RWPE1 (cell line): ENCODE results near the gene CLSTN2.

ENCODE experiments used
- CTCF ChIA-PET: fragments of 350-600 bp; sonication (Branson Sonifier 250); formaldehyde crosslinking; extraction: SDS; loops from one replicate; lab custom pipeline; 2021; lab: Yijun Ruan, JAX
- POLR2A ChIA-PET: fragments of 400-600 bp; formaldehyde crosslinking; extraction: SDS; loops from one replicate; lab custom pipeline; 2020; ENCODE audit warnings: antibody characterized with exemption; ENCODE audit not compliant: low non-redundant PET; lab: Yijun Ruan, JAX
- DNase-seq: peaks from one replicate; pipeline ENCODE4 v3.0.0; 2012; ENCODE audit warnings: low spot score
- H3K27ac ChIP-seq: fragments of 450-650 bp; 2 replicates; pipeline ENCODE4 v1.5.1; 2017
- TF ChIP-seq, protein P1 (sequence below): fragments of 450-650 bp; conservative IDR thresholded peaks from 2 replicates; pipeline ENCODE4 v1.5.1; 2017; ENCODE audit warnings: low read depth, mild to moderate bottlenecking

The CLSTN2 gene

DNA sequence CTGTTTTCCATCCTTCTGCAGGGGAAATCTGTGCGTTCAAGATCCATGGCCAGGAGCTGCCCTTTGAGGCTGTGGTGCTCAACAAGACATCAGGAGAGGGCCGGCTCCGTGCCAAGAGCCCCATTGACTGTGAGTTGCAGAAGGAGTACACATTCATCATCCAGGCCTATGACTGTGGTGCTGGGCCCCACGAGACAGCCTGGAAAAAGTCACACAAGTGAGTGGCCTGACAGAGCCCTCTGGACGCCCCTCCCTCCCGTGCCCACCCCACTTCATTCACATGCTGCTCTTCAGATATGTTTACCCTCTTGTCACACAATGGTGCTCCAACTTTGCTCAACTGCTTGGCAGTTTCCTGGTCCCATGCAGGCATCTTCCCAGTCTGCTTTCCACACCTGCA is 468.6 kb downstream of the CLSTN2 start:
- CTCF ChIA-PET, result interaction anchor here (0.7 kb wide), 1 partner anchor 37 kb away, joined by 4 read pairs; no protein-coding TSS in a partner anchor

DNA sequence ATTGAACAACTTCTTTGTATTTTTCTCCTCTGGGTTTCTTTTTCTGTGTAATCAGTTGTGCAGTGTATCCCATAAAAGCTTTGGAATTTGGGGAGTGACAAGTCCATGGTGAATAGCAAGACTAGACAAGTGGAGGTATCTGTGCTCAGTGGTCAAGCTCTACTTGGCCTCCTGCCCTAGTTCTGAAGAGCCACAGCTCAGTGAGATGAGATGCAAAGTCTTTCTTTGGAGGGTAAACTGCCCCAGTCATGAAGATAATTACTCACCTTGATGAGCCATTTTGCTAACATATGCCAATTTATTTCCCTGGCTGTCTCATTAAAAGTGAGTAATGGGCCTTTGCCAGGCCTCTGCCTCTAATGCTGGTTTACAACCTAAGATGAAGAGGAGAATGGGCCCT is 471.7 kb downstream of the CLSTN2 start:
- CTCF ChIA-PET, result no interaction called here
- POLR2A ChIA-PET, result no interaction called here
- TF ChIP-seq, protein P1, sequence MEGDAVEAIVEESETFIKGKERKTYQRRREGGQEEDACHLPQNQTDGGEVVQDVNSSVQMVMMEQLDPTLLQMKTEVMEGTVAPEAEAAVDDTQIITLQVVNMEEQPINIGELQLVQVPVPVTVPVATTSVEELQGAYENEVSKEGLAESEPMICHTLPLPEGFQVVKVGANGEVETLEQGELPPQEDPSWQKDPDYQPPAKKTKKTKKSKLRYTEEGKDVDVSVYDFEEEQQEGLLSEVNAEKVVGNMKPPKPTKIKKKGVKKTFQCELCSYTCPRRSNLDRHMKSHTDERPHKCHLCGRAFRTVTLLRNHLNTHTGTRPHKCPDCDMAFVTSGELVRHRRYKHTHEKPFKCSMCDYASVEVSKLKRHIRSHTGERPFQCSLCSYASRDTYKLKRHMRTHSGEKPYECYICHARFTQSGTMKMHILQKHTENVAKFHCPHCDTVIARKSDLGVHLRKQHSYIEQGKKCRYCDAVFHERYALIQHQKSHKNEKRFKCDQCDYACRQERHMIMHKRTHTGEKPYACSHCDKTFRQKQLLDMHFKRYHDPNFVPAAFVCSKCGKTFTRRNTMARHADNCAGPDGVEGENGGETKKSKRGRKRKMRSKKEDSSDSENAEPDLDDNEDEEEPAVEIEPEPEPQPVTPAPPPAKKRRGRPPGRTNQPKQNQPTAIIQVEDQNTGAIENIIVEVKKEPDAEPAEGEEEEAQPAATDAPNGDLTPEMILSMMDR, result no peak
- peak; percentile 64 for DNase-seq
- H3K27ac ChIP-seq, result no peak overlapping the region

More for the DNA sequence above, 468.6 kb downstream of the CLSTN2 start:
- POLR2A ChIA-PET, result no interaction called here
- TF ChIP-seq, protein P1, result no peak
- no peak for DNase-seq
- H3K27ac ChIP-seq, result no peak overlapping the region

- POLR2A ChIA-PET, result no interaction called here
Observed at GRCh38 chr3:140408252-140408651, 473.3 kb downstream of the CLSTN2 start.

DNA sequence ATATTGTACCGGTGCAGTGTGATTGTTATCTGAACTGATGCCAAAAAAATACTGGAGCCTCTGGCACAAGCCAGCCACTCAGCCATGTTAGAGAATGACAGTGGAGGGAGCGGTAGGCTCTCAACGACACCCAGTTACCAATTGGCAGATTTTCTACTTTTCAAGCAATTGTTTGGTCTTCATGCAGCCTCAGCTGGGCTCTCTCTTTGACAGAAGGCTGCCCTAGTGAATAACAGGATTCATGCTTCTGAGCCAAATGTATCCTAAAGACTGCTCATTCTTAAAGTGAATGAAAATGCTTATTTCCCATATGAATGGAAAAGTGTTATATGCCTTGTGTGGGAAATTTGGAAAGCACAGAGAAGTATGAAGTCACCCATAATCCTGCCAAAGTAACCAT is 481.7 kb downstream of the CLSTN2 start:
- ChIA-PET CTCF (interaction anchor here (1.3 kb wide), 1 partner anchor 34 kb away, joined by 5 read pairs; no protein-coding TSS in a partner anchor), POLR2A (no interaction called here)
- TF ChIP-seq, protein P1, result no peak
- DNase-seq, result no peak
- no peak overlapping the region for H3K27ac ChIP-seq

More at GRCh38 chr3:140408252-140408651, 473.3 kb downstream of the CLSTN2 start:
- no peak overlapping the region for H3K27ac ChIP-seq
- DNase-seq, result no peak
- TF ChIP-seq, protein P1, result no peak
- CTCF ChIA-PET, result no interaction called here

- CTCF ChIA-PET, result no interaction called here
- DNase-seq, result no peak
- H3K27ac ChIP-seq, result no peak overlapping the region
- POLR2A ChIA-PET, result no interaction called here
- TF ChIP-seq, protein P1, result no peak
Observed at GRCh38 chr3:140420621-140421357, 485.8 kb downstream of the CLSTN2 start.

- no peak overlapping the region for H3K27ac ChIP-seq
- no peak for DNase-seq
- TF ChIP-seq, protein P1, result no peak
- POLR2A ChIA-PET, result no interaction called here
- CTCF ChIA-PET, result no interaction called here
Observed at GRCh38 chr3:140421884-140422283, 486.9 kb downstream of the CLSTN2 start.
